IPS-NIHi11 (cell line): Measurements from ENCODE around the gene MAB21L2.

Source experiments
- DNase-seq: peaks from one replicate; pipeline ENCODE4 v3.0.0; 2012; ENCODE audit warnings: mixed read lengths, low spot score

The MAB21L2 gene

DNA sequence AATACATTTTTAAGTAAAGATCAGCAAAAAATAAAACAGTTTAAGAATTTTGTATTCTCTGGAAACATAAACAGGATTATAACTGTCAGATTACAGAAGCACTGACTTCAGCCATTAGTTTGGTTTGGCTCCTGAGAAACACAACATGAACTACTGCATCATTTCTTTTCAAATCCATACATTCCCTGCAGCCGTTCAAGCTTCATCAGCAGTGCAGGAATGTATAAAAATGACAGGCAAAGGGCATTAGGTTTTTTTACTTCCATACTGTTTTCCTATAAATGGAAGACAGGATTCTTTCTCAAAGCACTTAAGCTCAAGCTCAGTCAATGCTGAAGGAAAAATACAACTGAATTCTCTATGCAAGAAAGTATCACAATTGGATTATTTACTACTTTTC is 4.2 kb upstream of the MAB21L2 start:
- no peak for DNase-seq

- DNase-seq, result no peak
Observed at GRCh38 chr4:150578745-150579501, 3.0 kb upstream of the MAB21L2 start.

DNA sequence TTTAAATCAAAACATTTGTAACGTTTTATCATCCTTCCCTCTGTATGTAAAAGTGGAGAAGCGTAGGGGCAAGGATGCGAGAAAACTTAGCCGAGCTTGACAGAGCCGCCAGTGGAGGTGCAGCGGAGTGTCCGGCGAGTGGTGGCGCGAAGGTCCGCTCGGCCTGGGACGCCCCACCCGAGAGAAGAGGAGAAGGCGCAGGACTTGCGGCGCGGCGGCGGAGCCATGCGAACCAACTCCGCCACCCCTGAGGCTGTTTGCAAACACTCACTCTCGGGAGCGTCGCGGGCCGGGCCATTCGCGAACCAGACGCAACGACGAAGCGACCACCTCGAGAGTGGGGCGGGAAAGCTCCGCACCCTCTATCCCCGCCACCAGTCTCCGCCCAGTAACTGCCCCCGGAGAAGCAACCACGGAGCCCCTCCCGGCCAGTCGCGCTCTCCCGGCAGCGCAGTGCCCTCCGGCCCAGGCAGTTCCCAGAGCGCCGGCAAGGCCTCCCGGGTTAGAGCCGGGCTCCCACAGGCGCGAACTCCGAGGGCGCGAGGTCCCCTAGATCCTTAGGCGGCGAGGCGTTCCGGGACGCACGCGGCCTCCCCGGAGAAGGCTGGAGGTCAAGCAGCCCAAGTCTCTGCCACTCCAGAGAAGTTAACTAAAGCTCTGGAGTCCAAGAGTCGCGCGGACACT is 2.3 kb upstream of the MAB21L2 start:
- no peak for DNase-seq

DNA sequence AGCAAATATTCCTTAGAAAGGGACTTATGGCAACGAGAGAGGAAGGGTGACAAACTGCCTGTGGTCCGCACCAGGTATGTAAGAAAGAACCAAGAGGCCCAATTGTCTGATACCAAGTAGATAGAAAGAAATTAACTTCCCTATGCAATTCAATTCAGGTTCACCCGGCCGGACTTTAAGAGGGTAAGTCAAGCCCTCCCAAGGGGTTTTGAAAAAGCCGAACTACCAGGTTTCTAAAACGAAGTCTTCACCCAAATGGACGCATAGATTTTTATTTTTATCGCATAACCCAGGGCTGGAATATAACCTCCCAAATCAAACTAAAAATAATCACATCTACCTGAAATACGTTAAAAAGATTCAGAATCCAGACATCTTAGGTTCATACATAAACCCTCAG is 1.6 kb upstream of the MAB21L2 start:
- no peak for DNase-seq

DNA sequence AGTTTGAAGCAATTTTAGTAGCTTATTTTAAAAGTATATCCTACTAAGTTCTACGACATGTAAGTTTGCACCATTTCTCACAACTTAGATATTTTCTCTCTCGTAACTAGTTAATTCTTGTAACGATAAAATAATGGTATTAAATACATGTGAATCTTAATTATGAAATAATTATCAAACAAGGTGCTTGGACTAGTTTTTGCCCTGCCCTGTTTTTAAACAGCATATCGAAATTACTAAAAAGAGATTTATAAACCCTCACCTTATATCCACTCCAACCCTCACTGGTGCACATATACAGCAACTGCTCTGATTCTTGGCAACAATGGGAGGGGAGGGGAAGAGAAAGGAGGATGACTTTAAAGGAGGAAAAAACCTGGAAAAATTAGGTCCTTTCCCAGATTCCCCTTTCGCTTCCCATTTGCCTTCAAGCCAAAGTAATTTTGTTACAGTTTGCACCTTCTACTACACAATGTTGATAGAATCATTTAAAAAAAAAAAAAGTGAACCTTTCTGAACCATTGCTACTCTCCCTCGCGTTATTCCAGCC is 820 bp upstream of the MAB21L2 start:
- DNase-seq, result no peak

GRCh38 chr4:150581641-150582051 is 305 bp upstream of the MAB21L2 start:
- peak; percentile 67 for DNase-seq

DNA sequence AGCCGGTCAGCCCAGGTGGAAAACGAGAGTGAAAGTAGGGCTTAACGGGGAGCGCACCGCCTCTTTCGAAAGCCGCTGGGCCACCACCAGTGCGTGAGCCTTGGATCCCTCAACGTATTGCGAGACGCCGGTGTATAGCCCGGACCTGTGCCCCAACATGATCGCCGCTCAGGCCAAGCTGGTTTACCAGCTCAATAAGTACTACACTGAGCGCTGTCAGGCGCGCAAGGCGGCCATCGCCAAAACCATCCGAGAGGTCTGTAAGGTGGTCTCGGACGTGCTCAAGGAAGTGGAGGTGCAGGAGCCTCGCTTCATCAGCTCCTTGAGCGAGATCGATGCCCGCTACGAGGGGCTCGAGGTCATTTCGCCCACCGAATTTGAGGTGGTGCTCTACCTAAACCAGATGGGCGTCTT is 929 bp downstream of the MAB21L2 start:
- no peak for DNase-seq

- DNase-seq, result no peak
Observed at GRCh38 chr4:150583287-150584110, 1.5 kb downstream of the MAB21L2 start.

DNA sequence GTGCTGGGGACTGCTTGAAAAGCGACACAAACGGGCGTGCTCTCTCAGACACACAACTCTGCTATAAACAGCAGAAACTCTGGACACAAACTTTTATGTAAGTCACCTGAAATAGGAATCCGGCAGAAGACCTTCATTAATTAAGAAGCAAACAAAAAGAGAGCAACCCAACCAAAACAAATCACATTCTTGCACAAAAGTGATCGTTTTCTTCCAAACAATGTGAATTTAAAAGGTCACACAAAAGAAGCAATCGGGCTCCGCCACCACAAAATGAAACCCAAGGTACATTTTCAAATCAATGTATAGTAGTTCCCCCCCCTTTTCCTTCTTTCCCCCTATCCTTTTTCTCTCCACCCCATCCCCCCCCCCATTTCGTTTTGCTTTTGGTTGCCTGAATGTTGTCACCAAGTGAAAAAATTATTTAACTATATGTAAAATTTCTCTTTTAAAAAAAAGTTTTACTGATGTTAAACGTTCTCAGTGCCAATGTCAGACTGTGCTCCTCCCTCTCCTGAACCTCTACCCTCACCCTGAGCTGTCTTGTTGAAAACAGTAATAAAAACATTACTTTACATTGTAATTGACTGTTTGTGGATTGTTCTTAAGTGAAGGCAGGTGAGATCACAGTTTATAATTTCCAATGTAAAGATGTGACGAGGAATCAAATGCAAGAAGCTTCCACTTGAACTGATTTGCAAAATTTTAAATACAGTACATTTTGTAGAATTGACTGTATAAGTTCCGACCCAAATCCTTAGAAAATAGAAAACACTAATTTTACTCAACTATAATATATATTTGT is 2.4 kb downstream of the MAB21L2 start:
- no peak for DNase-seq

DNA sequence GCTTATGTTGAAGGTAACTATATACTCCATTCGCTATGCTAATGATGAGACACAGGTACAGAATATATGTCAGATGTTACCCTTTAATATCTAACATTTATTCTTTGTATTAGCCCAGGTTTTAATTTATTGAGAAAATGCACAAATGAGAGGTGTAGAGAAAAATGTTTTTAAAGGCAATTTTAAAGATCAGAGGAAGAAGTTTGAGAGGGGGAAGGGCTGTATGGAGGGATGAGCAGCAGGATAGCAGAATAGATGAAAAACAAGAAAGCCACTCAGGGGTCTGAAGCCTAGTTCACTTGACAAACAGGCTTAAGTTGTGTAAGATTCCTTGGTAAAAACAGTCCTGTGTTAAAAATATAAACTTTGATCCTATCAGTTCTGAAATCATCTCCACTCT is 3.7 kb downstream of the MAB21L2 start:
- no peak for DNase-seq

- DNase-seq, result no peak
Observed at GRCh38 chr4:150586162-150586810, 4.3 kb downstream of the MAB21L2 start.

- no peak for DNase-seq
Observed at GRCh38 chr4:150588316-150588715, 6.4 kb downstream of the MAB21L2 start.

DNA sequence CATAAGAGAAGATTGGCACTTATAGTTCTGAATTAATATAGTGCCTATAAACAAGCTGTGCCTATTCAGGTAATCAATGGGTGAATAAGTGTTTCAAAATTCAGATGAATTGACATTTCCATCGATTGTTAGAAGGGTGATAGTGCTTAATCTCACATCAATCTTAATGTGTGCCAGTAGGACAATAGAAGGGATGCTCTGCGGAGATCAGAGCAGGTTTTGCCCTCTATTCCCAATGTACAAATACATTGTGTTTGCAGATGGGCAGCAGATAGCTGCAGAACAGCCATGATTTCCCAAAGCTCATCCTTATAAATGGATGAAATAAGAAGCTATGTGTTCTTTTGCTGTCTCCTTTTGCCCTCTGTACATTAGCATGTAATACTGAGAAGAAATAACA is 7.2 kb downstream of the MAB21L2 start:
- DNase-seq, result no peak

DNA sequence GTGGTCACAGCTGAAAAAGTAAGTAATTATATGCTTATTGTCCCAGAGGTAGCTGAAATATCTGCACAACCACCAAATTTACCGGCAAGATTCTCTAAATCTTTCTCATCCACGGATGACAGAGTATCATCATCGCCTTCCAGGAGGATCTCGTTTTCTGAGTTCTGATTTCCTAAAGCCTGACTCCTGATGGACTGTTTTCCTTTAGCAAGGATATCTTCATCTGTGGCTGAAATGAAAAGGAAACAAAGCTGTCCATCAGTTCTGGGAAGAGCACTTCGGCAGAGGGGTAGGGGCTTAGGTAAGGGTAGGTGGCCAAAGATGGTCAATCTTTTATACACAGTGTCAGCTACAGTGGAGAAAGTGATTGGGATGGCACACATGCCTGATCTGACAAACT is 8.7 kb downstream of the MAB21L2 start:
- DNase-seq, result no peak

DNA sequence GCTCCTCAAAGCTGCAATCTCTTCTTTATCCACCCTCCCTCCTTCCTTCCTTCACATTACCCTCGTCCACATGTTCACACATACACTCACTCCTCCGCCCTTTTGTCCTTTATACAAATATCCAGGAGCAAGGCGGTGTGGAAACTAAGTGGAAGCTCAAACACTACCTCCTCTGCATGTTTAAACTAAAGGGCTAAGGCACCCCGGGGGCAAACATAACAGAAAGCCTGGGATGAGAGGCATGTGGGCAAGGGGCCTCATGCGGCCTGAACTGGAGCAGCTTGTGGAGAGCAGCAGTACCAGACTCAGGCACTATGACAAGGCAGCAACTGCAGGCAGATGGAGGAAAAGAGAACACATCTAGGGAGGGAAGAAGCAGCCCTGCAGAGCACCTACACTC is 9.5 kb downstream of the MAB21L2 start:
- no peak for DNase-seq

GRCh38 chr4:150591904-150592303 is 10.0 kb downstream of the MAB21L2 start:
- DNase-seq, result no peak

DNA sequence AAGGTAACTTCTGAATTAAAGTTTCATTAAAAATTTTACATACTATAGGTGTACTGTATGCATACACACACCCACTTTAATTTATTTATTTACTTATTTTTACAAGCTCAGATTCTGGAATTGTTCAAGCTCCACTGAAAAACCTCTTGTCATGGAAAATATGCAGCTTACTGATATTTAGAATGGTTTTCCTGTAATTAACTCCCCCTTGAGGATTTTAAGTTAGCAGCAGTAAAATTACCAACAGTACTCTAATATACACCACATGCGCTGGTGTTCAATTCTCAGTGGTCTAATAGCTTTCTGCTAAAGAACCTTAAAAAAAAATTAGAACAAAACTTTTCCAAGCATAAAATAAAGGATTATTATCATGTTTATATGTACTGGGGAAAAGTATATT is 12.0 kb downstream of the MAB21L2 start:
- no peak for DNase-seq

DNA sequence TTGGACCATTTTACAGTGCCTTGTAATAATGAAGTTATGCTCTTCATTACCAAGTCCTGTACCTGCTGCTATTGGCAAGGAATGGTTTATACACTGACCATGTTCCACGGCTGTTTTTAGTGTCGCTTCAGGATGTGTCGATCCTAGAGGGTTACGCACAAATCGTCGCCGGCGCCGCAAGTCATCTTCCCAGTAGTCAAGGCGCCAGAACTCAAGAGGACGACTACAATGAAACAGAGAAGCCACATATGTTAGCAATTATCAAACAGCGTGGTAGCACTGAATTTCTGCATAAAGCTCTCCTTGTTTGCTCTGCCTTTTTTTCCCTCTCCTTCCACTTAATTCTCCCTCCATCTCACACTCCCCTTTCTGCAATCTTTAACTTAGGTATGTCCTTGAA is 17.0 kb downstream of the MAB21L2 start:
- no peak for DNase-seq

GRCh38 chr4:150599547-150599946 is 17.6 kb downstream of the MAB21L2 start:
- no peak for DNase-seq

DNA sequence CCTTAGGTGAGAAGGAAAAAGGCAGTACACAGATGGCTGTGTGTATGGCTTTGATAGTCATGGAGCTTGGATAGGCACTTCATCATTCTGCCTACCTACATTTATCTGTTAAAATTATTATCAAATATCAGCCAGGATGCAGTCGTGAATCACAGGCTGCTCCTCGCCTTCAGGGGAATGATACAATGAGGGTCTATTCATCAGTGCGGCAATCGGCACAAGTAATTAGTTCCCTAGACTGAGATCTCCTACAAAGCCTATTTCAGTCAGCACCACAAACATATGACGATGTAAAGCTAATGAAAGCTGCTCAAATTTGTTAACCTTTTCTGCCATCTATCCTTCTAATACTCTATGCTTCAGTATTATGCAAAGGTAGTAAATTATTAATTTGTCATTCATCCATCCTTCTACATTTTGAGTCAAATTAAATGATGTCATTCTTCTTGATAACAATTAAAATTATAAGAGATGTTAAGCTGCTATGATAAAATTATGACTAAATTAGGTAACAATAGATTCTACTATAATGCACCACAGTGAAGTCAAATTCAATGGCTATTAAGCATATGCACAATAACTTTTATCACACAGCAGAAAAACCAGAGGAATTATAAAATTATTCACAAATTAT is 19.0 kb downstream of the MAB21L2 start:
- DNase-seq, result no peak

DNA sequence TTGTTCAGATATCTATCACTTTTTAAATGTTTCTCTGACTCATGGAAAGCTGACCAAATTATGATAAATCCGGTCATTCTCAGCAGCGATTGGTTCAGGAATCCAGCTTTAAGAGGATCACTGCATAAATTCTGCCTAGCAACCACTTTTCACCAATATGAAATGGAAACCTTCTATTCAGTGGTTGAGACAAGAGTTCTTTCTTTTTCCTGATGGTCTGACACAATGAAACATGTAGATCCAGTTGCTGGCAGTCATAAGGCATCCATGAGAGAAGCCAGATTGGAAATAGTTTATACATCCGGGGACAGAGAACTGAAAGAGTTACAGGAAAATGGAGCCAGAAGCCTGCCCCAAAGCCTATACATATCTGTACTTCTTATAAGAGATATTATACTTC is 27.2 kb downstream of the MAB21L2 start:
- no peak for DNase-seq
